Right lobe of liver (tissue), 4 donors: ENCODE data around the gene KCNJ6.

Experiments used
- CTCF ChIP-seq, 4 donors: fragments of 200-600 bp in 3 of 4; fragments of 450-650 bp in 1 of 4; IDR thresholded peaks; one replicate each; pipeline versions ENCODE4 v1.5.1 to v1.8.0; 2016 to 2022; ENCODE audit warnings: antibody characterized with exemption in 4 of 4, mild to moderate bottlenecking in 2 of 4
- POLR2A ChIP-seq: fragments of 450-650 bp; IDR thresholded peaks from one replicate; pipeline ENCODE4 v1.6.1; 2017; ENCODE audit warnings: antibody characterized with exemption, mild to moderate bottlenecking
- donor health status: DM: no; HTN: no; CAD: no.
- donor health status: DM: no; HTN: no; CAD: no.
- donor health status: DM: no; HTN: yes; CAD: no.

GRCh38 chr21:37899146-37899545, 17.1 kb downstream of the KCNJ6 start:
- no peak for TF ChIP-seq CTCF (IDR thresholded peaks at IDR 0.05)
- TF ChIP-seq POLR2A, result no peak
